Neural progenitor cell (in vitro differentiated cells): Measurements from ENCODE around the gene YPEL2. TPM values are rescaled to one million over a fixed set of nuclear protein-coding genes. Genes with fewer than 3 reads are reported as not detected.

Source experiments
- DNase-seq: peaks from one replicate; pipeline ENCODE4 v3.0.0-alpha.2; 2016; ENCODE audit warnings: low spot score
- H2AFZ ChIP-seq: fragments of 200-600 bp; sonication (generic); replicated peaks from 2 replicates; pipeline ENCODE4 v1.6.1; 2016; ENCODE audit warnings: antibody characterized with exemption
- H3F3A ChIP-seq: fragments of 200-600 bp; sonication (generic); 2 replicates; pipeline ENCODE4 v1.6.1; 2016; ENCODE audit warnings: antibody characterized with exemption, low read depth
- H3K27ac ChIP-seq: fragments of 200-600 bp; sonication (generic); 2 replicates; pipeline ENCODE4 v1.5.1; 2016; ENCODE audit warnings: mild to moderate bottlenecking
- H3K27me3 ChIP-seq: fragments of 200-600 bp; sonication (generic); 2 replicates; pipeline ENCODE4 v1.6.1; 2016; ENCODE audit warnings: mild to moderate bottlenecking, moderate library complexity
- H3K36me3 ChIP-seq: fragments of 200-600 bp; sonication (generic); 2 replicates; pipeline ENCODE4 v1.5.1; 2016
- H3K4me1 ChIP-seq: fragments of 200-600 bp; sonication (generic); 2 replicates; pipeline ENCODE4 v1.6.1; 2016; ENCODE audit warnings: mixed run types
- H3K4me2 ChIP-seq: fragments of 200-600 bp; sonication (generic); 2 replicates; pipeline ENCODE4 v1.6.1; 2016
- H3K4me3 ChIP-seq: fragments of 200-600 bp; sonication (generic); 2 replicates; pipeline ENCODE4 v1.5.1; 2016
- H3K79me2 ChIP-seq: fragments of 200-600 bp; sonication (generic); 2 replicates; pipeline ENCODE4 v1.6.1; 2016; ENCODE audit warnings: low read depth
- H3K9ac ChIP-seq: fragments of 200-600 bp; sonication (generic); 2 replicates; pipeline ENCODE4 v1.6.1; 2016
- H3K9me3 ChIP-seq: fragments of 200-600 bp; sonication (generic); 2 replicates; pipeline ENCODE4 v1.5.1; 2016; ENCODE audit warnings: low read depth
- H4K20me1 ChIP-seq: fragments of 200-600 bp; sonication (generic); 2 replicates; pipeline ENCODE4 v1.6.1; 2016; ENCODE audit warnings: low read depth
- H3K27ac Mint-ChIP-seq: 3 replicates; pipeline ENCODE4 v1.8.0; 2021; ENCODE audit warnings: mixed read lengths
- H3K27me3 Mint-ChIP-seq: 2 replicates; pipeline ENCODE4 v1.8.0; 2022; ENCODE audit warnings: low read depth, mild to moderate bottlenecking, inconsistent platforms, moderate library complexity, mixed read lengths; ENCODE audit not compliant: insufficient read depth
- H3K36me3 Mint-ChIP-seq: 3 replicates; pipeline ENCODE4 v1.8.0; 2021; ENCODE audit warnings: mixed read lengths
- H3K4me1 Mint-ChIP-seq: 3 replicates; pipeline ENCODE4 v1.8.0; 2021; ENCODE audit warnings: mixed read lengths
- H3K4me3 Mint-ChIP-seq: 3 replicates; pipeline ENCODE4 v1.8.0; 2021; ENCODE audit warnings: mild to moderate bottlenecking, moderate library complexity, mixed read lengths
- H3K9me3 Mint-ChIP-seq: 3 replicates; pipeline ENCODE4 v1.8.0; 2020; ENCODE audit warnings: mixed read lengths
- EZH2 ChIP-seq: fragments of 200-600 bp; sonication (generic); IDR thresholded peaks from 2 replicates; pipeline ENCODE4 v1.6.1; 2017; ENCODE audit warnings: antibody characterized with exemption, mild to moderate bottlenecking, moderate library complexity
- EZH2phosphoT487 ChIP-seq: fragments of 200-600 bp; sonication (generic); IDR thresholded peaks from 2 replicates; pipeline ENCODE4 v1.6.1; 2017; ENCODE audit warnings: antibody characterized with exemption
- total RNA-seq: library from RNA; depleted of rRNA; stranded (reverse); fragments of >200 nt; gene quantifications from 2 replicates; pipeline ENCODE4 v1.2.3, GENCODE V29; 2015; ENCODE audit warnings: low replicate concordance
- TF ChIP-seq, protein P1 (sequence below): fragments of 200-600 bp; sonication (generic); IDR thresholded peaks from 2 replicates; pipeline ENCODE4 v1.5.1; 2017; ENCODE audit warnings: antibody characterized with exemption, mild to moderate bottlenecking

Gene YPEL2
- total RNA-seq, 1 donor from 2014 or later: 38.0 TPM

DNA sequence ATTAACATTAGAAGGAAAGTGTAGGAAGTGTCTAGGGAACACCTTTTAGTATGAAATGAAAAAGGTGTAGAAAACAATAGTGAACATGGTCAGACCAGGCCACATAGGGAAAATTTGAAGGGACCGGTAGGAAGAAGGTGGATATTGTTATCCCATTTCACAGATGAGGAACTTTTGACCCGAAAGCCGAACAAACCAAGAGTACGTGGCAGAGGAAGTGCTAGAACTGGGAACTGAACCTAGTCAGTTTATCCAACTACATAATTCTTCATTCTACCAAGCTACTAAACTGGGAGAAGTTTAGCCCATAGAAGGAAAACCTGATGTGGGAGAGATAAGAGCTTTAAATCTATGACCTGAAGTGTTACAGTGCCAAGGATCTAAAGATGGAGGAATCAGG, 43.2 kb downstream of the YPEL2 start:
- Mint-ChIP-seq H3K4me3 (no peak overlapping the region), H3K27ac (no peak overlapping the region), H3K27me3 (peaks cover 2% of the 10 kb centered on the region), H3K36me3 (peaks cover 1% of the 10 kb centered on the region), H3K4me1 (peaks cover 51% of the 10 kb centered on the region), H3K9me3 (no peaks in the 10 kb centered on the region)
- Histone ChIP-seq H3K4me1 (peaks cover 45% of the 10 kb centered on the region), H3K36me3 (no peaks in the 10 kb centered on the region), H3K27me3 (no peaks in the 10 kb centered on the region), H3F3A (peaks cover 24% of the 10 kb centered on the region), H3K79me2 (peaks cover 37% of the 10 kb centered on the region), H3K4me2 (no peak overlapping the region), H4K20me1 (peaks cover 75% of the 10 kb centered on the region), H3K9ac (no peak overlapping the region), H2AFZ (no peak overlapping the region), H3K4me3 (no peak overlapping the region), H3K9me3 (no peaks in the 10 kb centered on the region), H3K27ac (no peak overlapping the region)
- no peak for DNase-seq
- no peak for TF ChIP-seq EZH2
- TF ChIP-seq EZH2phosphoT487: no peak
- TF ChIP-seq, protein P1, sequence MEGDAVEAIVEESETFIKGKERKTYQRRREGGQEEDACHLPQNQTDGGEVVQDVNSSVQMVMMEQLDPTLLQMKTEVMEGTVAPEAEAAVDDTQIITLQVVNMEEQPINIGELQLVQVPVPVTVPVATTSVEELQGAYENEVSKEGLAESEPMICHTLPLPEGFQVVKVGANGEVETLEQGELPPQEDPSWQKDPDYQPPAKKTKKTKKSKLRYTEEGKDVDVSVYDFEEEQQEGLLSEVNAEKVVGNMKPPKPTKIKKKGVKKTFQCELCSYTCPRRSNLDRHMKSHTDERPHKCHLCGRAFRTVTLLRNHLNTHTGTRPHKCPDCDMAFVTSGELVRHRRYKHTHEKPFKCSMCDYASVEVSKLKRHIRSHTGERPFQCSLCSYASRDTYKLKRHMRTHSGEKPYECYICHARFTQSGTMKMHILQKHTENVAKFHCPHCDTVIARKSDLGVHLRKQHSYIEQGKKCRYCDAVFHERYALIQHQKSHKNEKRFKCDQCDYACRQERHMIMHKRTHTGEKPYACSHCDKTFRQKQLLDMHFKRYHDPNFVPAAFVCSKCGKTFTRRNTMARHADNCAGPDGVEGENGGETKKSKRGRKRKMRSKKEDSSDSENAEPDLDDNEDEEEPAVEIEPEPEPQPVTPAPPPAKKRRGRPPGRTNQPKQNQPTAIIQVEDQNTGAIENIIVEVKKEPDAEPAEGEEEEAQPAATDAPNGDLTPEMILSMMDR: no peak

DNA sequence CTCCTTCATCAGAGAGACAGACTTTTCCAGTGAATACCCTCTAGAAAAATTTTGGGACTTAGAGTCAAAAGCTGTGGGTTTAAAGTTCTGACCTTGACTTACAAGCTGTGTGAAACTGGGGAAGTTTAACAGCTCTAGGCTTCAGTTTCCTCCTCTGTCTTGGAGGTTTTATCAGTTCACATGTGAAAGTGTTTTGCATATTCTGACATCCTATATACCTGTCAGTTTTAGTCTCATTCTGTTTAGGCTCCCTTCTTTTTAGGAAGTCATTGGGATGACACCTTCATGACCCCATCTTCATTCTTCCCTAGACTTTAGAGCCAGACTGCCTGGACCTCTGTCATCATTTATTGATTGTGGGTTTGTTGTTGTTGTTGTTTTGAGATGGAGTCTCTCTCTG, 44.4 kb downstream of the YPEL2 start:
- no peak overlapping the region for H3K9ac ChIP-seq
- H3K4me1 Mint-ChIP-seq: peaks cover 43% of the 10 kb centered on the region
- H3K4me2 ChIP-seq: no peak overlapping the region
- peaks cover 80% of the 10 kb centered on the region for H4K20me1 ChIP-seq
- no peak overlapping the region for H3K4me3 Mint-ChIP-seq
- H3K9me3 ChIP-seq: no peaks in the 10 kb centered on the region
- peaks cover 1% of the 10 kb centered on the region for H3K36me3 Mint-ChIP-seq
- no peak for TF ChIP-seq EZH2phosphoT487
- TF ChIP-seq EZH2: no peak
- TF ChIP-seq, protein P1: no peak
- H2AFZ ChIP-seq: no peak overlapping the region
- H3K27ac ChIP-seq: no peak overlapping the region
- H3K36me3 ChIP-seq: no peaks in the 10 kb centered on the region
- H3K4me1 ChIP-seq: peaks cover 33% of the 10 kb centered on the region
- H3K79me2 ChIP-seq: peaks cover 33% of the 10 kb centered on the region
- H3K27ac Mint-ChIP-seq: no peak overlapping the region
- H3K27me3 Mint-ChIP-seq: peaks cover 2% of the 10 kb centered on the region
- DNase-seq: no peak
- no peaks in the 10 kb centered on the region for H3K27me3 ChIP-seq
- no peak overlapping the region for H3K4me3 ChIP-seq
- peaks cover 14% of the 10 kb centered on the region for H3F3A ChIP-seq
- H3K9me3 Mint-ChIP-seq: no peaks in the 10 kb centered on the region

DNA sequence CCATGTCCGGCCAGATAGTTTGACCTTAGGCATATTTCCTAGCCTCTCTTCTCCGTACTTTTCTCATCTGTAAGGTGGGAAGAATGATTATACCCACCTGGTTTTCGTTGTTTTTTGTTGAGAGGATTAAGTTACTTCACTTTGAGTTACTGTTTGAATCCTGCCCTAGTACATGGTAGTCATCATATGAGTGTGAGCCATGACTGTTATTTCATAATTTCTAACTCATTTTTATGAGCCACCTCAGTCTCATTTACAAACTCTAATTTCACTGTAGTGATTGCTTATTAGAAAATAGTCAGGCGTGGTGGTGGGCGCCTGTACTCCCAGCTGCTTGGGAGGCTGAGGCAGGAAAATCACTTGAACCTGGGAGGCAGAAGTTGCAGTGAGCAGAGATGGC, 45.1 kb downstream of the YPEL2 start:
- no peaks in the 10 kb centered on the region for H3K36me3 ChIP-seq
- H3K4me3 ChIP-seq: no peak overlapping the region
- H3K27me3 ChIP-seq: no peaks in the 10 kb centered on the region
- H3K27me3 Mint-ChIP-seq: peaks cover 2% of the 10 kb centered on the region
- peaks cover 1% of the 10 kb centered on the region for H3K36me3 Mint-ChIP-seq
- H3F3A ChIP-seq: peaks cover 7% of the 10 kb centered on the region
- no peak overlapping the region for H3K27ac ChIP-seq
- peaks cover 36% of the 10 kb centered on the region for H3K4me1 Mint-ChIP-seq
- H2AFZ ChIP-seq: no peak overlapping the region
- DNase-seq: no peak
- no peak overlapping the region for H3K4me2 ChIP-seq
- H3K9me3 Mint-ChIP-seq: no peaks in the 10 kb centered on the region
- no peaks in the 10 kb centered on the region for H3K9me3 ChIP-seq
- TF ChIP-seq EZH2 (no peak), EZH2phosphoT487 (no peak)
- TF ChIP-seq, protein P1: no peak
- no peak overlapping the region for H3K4me3 Mint-ChIP-seq
- peaks cover 74% of the 10 kb centered on the region for H4K20me1 ChIP-seq
- H3K9ac ChIP-seq: no peak overlapping the region
- H3K4me1 ChIP-seq: peaks cover 26% of the 10 kb centered on the region
- H3K27ac Mint-ChIP-seq: no peak overlapping the region
- peaks cover 29% of the 10 kb centered on the region for H3K79me2 ChIP-seq
